OCI-LY1 (cell line): Measurements from ENCODE around the gene GALNT2.

Source experiments
- EZH2 ChIP-seq: fragments of 200-600 bp; sonication (generic), shearing (Covaris generic); IDR thresholded peaks from 2 replicates; pipeline ENCODE4 v1.8.0; 2017; ENCODE audit warnings: borderline replicate concordance, mixed run types, mild to moderate bottlenecking, antibody characterized with exemption, low read length, moderate library complexity, mixed read lengths
- TF ChIP-seq, protein P1 (sequence below): fragments of 200-600 bp; sonication (generic), shearing (Covaris generic); IDR thresholded peaks from 2 replicates; pipeline ENCODE4 v1.5.1; 2017; ENCODE audit warnings: mild to moderate bottlenecking, antibody characterized with exemption, low read length, moderate library complexity, mixed read lengths

DNA sequence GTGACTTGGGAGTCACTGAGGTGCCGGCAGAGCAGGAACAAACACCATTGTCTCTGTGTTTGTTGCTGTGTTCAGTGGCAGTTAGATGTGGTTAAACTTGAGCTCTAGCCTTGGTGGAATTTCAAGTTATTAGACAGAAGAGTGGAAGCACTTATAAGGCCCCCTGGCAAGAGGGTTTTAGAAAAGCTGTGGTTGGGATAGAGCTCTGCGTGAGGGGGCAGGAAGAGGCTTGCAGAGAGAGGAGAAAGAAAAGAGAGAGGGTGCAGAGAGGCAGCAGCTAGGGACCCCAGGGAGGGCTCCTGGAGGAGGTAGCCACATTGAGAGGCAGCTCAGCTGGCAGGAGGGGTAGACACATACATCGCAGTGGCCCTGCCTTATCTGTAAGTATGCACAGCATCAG is 128.2 kb downstream of the GALNT2 start:
- TF ChIP-seq, protein P1, sequence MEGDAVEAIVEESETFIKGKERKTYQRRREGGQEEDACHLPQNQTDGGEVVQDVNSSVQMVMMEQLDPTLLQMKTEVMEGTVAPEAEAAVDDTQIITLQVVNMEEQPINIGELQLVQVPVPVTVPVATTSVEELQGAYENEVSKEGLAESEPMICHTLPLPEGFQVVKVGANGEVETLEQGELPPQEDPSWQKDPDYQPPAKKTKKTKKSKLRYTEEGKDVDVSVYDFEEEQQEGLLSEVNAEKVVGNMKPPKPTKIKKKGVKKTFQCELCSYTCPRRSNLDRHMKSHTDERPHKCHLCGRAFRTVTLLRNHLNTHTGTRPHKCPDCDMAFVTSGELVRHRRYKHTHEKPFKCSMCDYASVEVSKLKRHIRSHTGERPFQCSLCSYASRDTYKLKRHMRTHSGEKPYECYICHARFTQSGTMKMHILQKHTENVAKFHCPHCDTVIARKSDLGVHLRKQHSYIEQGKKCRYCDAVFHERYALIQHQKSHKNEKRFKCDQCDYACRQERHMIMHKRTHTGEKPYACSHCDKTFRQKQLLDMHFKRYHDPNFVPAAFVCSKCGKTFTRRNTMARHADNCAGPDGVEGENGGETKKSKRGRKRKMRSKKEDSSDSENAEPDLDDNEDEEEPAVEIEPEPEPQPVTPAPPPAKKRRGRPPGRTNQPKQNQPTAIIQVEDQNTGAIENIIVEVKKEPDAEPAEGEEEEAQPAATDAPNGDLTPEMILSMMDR, result no peak
- no peak for TF ChIP-seq EZH2
